ENCODE results near the gene JAZF1. TPM values are rescaled to one million over a fixed set of nuclear protein-coding genes. Genes with fewer than 3 reads are reported as not detected.

The JAZF1 gene
- total and polyA plus RNA-seq, 2 of the 8 experiments (the other 6 are each of a cell fraction or from before 2014, with no cell fraction given): 2.6 to 21.8 TPM

DNA sequence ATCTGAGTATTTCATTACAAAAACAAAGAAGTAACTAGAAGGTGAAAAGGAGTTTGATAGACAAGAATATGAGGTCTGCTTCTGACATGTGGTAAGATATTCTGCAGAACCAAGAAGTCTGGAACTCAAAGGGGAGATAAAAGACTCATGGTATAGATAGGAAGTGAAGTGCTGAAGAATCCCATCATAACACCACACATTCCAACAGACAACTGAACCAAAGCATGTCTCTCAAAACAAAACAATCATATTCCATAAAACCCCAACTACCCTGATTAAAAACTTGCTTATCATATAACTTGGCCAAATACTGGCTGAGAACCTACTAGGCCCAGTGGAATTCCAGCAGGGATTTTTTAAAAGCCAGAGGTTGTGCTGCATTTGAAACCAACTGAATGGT is 178.7 kb downstream of the JAZF1 start (continued):
- TF ChIP-seq EZH2 (IDR thresholded peaks at IDR 0.05; ENCODE audit: low read depth, low read length, severe bottlenecking) (no peak), JUND (IDR thresholded peaks at IDR 0.05; ENCODE audit: low read length) (no peak)
- TF ChIP-seq, protein P1, sequence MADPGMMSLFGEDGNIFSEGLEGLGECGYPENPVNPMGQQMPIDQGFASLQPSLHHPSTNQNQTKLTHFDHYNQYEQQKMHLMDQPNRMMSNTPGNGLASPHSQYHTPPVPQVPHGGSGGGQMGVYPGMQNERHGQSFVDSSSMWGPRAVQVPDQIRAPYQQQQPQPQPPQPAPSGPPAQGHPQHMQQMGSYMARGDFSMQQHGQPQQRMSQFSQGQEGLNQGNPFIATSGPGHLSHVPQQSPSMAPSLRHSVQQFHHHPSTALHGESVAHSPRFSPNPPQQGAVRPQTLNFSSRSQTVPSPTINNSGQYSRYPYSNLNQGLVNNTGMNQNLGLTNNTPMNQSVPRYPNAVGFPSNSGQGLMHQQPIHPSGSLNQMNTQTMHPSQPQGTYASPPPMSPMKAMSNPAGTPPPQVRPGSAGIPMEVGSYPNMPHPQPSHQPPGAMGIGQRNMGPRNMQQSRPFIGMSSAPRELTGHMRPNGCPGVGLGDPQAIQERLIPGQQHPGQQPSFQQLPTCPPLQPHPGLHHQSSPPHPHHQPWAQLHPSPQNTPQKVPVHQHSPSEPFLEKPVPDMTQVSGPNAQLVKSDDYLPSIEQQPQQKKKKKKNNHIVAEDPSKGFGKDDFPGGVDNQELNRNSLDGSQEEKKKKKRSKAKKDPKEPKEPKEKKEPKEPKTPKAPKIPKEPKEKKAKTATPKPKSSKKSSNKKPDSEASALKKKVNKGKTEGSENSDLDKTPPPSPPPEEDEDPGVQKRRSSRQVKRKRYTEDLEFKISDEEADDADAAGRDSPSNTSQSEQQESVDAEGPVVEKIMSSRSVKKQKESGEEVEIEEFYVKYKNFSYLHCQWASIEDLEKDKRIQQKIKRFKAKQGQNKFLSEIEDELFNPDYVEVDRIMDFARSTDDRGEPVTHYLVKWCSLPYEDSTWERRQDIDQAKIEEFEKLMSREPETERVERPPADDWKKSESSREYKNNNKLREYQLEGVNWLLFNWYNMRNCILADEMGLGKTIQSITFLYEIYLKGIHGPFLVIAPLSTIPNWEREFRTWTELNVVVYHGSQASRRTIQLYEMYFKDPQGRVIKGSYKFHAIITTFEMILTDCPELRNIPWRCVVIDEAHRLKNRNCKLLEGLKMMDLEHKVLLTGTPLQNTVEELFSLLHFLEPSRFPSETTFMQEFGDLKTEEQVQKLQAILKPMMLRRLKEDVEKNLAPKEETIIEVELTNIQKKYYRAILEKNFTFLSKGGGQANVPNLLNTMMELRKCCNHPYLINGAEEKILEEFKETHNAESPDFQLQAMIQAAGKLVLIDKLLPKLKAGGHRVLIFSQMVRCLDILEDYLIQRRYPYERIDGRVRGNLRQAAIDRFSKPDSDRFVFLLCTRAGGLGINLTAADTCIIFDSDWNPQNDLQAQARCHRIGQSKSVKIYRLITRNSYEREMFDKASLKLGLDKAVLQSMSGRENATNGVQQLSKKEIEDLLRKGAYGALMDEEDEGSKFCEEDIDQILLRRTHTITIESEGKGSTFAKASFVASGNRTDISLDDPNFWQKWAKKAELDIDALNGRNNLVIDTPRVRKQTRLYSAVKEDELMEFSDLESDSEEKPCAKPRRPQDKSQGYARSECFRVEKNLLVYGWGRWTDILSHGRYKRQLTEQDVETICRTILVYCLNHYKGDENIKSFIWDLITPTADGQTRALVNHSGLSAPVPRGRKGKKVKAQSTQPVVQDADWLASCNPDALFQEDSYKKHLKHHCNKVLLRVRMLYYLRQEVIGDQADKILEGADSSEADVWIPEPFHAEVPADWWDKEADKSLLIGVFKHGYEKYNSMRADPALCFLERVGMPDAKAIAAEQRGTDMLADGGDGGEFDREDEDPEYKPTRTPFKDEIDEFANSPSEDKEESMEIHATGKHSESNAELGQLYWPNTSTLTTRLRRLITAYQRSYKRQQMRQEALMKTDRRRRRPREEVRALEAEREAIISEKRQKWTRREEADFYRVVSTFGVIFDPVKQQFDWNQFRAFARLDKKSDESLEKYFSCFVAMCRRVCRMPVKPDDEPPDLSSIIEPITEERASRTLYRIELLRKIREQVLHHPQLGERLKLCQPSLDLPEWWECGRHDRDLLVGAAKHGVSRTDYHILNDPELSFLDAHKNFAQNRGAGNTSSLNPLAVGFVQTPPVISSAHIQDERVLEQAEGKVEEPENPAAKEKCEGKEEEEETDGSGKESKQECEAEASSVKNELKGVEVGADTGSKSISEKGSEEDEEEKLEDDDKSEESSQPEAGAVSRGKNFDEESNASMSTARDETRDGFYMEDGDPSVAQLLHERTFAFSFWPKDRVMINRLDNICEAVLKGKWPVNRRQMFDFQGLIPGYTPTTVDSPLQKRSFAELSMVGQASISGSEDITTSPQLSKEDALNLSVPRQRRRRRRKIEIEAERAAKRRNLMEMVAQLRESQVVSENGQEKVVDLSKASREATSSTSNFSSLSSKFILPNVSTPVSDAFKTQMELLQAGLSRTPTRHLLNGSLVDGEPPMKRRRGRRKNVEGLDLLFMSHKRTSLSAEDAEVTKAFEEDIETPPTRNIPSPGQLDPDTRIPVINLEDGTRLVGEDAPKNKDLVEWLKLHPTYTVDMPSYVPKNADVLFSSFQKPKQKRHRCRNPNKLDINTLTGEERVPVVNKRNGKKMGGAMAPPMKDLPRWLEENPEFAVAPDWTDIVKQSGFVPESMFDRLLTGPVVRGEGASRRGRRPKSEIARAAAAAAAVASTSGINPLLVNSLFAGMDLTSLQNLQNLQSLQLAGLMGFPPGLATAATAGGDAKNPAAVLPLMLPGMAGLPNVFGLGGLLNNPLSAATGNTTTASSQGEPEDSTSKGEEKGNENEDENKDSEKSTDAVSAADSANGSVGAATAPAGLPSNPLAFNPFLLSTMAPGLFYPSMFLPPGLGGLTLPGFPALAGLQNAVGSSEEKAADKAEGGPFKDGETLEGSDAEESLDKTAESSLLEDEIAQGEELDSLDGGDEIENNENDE (IDR thresholded peaks at IDR 0.05; ENCODE audit: insufficient replicate concordance, low read length): no peak

Data from H1 (cell line).